GM12878 (cell line): Measurements from ENCODE around the gene TOR1A.

Source experiments
- BACH1 ChIP-seq: fragments of 450-650 bp; IDR thresholded peaks from 2 replicates; pipeline ENCODE4 v1.6.1; 2017; ENCODE audit warnings: mild to moderate bottlenecking, borderline replicate concordance
- BRCA1 ChIP-seq: IDR thresholded peaks from 2 replicates; pipeline ENCODE4 v1.6.1; 2011; ENCODE audit warnings: low read depth, low read length, improper control_type of control experiment
- CHD1 ChIP-seq: IDR thresholded peaks from 2 replicates; pipeline ENCODE4 v1.6.1; 2012; ENCODE audit warnings: low read depth, low read length, improper control_type of control experiment
- MTA2 ChIP-seq: fragments of 450-650 bp; IDR thresholded peaks from 2 replicates; pipeline ENCODE4 v1.6.1; 2016; ENCODE audit warnings: low read depth, mild to moderate bottlenecking, moderate library complexity
- NRF1 ChIP-seq: conservative IDR thresholded peaks from 2 replicates; pipeline ENCODE4 v1.6.1; 2011; ENCODE audit warnings: mild to moderate bottlenecking, low read depth, low read length, improper control_type of control experiment
- POLR2A ChIP-seq: IDR thresholded peaks from 2 replicates; pipeline ENCODE4 v1.6.1; 2011; ENCODE audit warnings: low read depth, mild to moderate bottlenecking, low read length
- POLR2AphosphoS5 ChIP-seq: IDR thresholded peaks from 2 replicates; pipeline ENCODE4 v1.6.1; 2011; ENCODE audit warnings: mild to moderate bottlenecking, low read length, inconsistent platforms
- STAT3 ChIP-seq: IDR thresholded peaks from 2 replicates; pipeline ENCODE4 v1.6.1; 2011; ENCODE audit warnings: low read depth, low read length, improper control_type of control experiment
- ZBED1 ChIP-seq: IDR thresholded peaks from 2 replicates; pipeline ENCODE4 v1.6.1; 2016; ENCODE audit warnings: borderline replicate concordance
- ZNF207 ChIP-seq: fragments of 450-650 bp; IDR thresholded peaks from 2 replicates; pipeline ENCODE4 v1.6.1; 2014; ENCODE audit warnings: antibody characterized with exemption, mild to moderate bottlenecking, borderline replicate concordance
- TF ChIP-seq, protein P1 (sequence below): fragments of 150-350 bp; IDR thresholded peaks from 2 replicates; pipeline ENCODE4 v1.6.1; 2014; ENCODE audit warnings: mild to moderate bottlenecking, low read depth, low read length
- TF ChIP-seq, protein P2 (sequence below): IDR thresholded peaks from 2 replicates; pipeline ENCODE4 v1.6.1; 2012; ENCODE audit warnings: low read depth, low read length, improper control_type of control experiment
- TF ChIP-seq, protein P3 (sequence below): fragments of 450-650 bp; IDR thresholded peaks from 2 replicates; pipeline ENCODE4 v1.6.1; 2016; ENCODE audit warnings: mild to moderate bottlenecking

DNA sequence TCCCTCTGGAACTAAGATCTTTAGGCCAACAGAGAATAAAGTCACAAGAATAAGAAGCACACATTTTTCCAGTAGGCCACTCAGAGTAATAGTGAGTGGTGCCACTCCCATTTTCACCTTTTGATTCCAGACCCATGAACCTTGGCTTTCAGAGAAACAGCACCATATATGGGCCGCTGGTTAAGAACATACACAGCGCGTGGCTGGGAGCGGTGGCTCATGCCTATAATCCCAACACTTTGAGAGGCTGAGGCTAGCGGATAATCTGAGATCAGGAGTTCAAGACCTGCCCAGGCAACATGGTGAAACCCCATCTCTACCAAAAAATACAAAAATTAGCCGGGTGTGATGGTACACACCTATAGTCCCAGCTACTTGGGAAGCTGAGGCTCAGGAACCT lies 55.5 kb downstream of the TOR1A start:
- TF ChIP-seq MTA2 (no peak), ZNF207 (no peak), POLR2A (no peak), CHD1 (no peak), BRCA1 (no peak), STAT3 (no peak), ZBED1 (no peak), POLR2AphosphoS5 (no peak), BACH1 (no peak), NRF1 (no peak)
- TF ChIP-seq, protein P1, sequence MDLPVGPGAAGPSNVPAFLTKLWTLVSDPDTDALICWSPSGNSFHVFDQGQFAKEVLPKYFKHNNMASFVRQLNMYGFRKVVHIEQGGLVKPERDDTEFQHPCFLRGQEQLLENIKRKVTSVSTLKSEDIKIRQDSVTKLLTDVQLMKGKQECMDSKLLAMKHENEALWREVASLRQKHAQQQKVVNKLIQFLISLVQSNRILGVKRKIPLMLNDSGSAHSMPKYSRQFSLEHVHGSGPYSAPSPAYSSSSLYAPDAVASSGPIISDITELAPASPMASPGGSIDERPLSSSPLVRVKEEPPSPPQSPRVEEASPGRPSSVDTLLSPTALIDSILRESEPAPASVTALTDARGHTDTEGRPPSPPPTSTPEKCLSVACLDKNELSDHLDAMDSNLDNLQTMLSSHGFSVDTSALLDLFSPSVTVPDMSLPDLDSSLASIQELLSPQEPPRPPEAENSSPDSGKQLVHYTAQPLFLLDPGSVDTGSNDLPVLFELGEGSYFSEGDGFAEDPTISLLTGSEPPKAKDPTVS: no peak
- TF ChIP-seq, protein P2, sequence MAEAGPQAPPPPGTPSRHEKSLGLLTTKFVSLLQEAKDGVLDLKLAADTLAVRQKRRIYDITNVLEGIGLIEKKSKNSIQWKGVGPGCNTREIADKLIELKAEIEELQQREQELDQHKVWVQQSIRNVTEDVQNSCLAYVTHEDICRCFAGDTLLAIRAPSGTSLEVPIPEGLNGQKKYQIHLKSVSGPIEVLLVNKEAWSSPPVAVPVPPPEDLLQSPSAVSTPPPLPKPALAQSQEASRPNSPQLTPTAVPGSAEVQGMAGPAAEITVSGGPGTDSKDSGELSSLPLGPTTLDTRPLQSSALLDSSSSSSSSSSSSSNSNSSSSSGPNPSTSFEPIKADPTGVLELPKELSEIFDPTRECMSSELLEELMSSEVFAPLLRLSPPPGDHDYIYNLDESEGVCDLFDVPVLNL: no peak
- TF ChIP-seq, protein P3, sequence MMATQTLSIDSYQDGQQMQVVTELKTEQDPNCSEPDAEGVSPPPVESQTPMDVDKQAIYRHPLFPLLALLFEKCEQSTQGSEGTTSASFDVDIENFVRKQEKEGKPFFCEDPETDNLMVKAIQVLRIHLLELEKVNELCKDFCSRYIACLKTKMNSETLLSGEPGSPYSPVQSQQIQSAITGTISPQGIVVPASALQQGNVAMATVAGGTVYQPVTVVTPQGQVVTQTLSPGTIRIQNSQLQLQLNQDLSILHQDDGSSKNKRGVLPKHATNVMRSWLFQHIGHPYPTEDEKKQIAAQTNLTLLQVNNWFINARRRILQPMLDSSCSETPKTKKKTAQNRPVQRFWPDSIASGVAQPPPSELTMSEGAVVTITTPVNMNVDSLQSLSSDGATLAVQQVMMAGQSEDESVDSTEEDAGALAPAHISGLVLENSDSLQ: no peak
